Measurements from ENCODE around the gene MAPK1IP1L.
"Not testable (repeated sequence)": the region's sequence is repeated elsewhere in the genome, so short reads cannot be mapped to it uniquely, and the experiment has no call there.

The MAPK1IP1L gene

DNA sequence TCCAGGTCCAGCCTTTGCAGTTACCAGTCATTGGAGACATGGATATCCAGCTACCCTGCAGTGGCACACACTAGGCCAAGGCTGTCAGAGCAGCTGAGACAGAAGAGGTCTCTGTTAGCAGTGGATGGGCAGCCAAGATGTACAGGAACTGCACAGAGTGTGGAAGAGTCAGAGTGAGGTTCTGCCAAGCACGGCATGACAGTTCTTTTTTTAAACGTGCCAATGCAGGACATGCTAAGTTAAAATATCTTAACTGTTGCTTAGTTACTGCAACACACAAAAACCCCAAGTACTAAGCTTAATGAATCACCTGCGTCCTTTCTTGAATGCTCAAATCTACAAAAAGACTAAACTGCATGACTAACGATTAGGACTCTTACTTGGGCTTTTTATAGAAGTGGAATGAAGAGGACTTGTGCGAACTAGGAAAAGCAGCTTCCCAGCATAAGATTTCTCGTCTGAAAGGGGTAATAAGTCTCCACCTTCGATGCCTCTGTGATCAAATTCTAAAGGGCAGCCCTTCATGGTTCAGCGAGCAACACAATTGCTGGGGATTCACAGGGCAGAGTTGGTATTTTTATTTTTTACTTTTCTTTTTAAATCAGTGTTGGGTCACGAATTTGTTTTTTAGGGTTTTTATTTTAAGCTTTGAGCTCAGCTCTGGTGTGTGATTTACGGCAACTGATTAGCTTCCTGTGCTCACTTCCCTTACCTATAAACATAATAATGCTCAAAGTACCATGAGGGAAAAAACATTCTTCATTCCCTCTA, 20.6 kb downstream of the MAPK1IP1L start:
- no peaks in the 10 kb centered on the region for H3K9me3 Mint-ChIP-seq
- H3K4me3 Mint-ChIP-seq = peak overlapping the region; percentile 60
- no peaks in the 10 kb centered on the region for H3K27me3 Mint-ChIP-seq
- H3K36me3 Mint-ChIP-seq = peaks cover 6% of the 10 kb centered on the region
- H3K27ac Mint-ChIP-seq = peak overlapping the region; percentile 90
- peaks cover 55% of the 10 kb centered on the region for H3K4me1 Mint-ChIP-seq
- peak; percentile 81 for ATAC-seq

DNA sequence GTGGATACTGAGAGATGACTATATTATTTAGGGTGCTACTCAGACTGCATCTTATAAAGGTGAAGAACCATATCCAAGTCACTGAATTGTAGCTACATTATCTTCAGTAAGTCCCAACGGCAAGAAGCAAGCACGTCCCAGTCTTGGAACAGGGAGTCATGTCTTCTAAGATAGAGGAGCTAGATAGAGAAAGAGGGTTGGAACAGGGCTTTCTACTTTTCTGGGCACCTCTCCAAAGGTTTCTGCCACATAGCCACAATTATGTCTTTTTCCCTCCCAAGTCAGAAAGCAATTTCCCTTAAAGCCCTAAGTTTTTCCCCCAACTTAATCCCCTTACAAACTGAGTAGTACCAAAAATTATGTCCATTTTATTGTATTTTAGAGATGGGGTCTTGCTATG, 22.4 kb downstream of the MAPK1IP1L start:
- peak overlapping the region; percentile 80 for H3K27ac Mint-ChIP-seq
- H3K4me1 Mint-ChIP-seq = peaks cover 49% of the 10 kb centered on the region

DNA sequence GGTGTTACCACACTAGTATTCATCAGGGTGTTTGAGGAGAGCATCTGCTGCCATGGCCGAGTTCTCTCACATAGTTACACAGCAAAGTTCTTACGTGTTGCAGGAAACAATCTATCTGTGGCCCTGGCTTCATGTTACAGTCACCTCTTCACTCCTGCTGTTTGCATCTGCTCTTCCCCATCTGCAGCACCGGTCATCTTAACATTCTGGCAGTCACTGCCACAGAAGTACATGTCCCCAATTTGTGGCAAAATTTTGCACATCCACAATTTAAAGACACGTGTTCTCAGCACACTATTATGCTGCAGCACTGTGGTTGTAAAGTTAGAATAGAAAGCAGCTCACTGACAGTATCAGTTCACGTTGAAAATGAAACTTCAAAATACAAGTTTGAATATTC, 23.2 kb downstream of the MAPK1IP1L start:
- Mint-ChIP-seq H3K27ac (peak overlapping the region; percentile 80), H3K9me3 (no peaks in the 10 kb centered on the region), H3K36me3 (no peaks in the 10 kb centered on the region), H3K27me3 (no peaks in the 10 kb centered on the region), H3K4me1 (peaks cover 49% of the 10 kb centered on the region), H3K4me3 (peak overlapping the region; percentile 77)
- ATAC-seq = peak; percentile 61

More for the DNA sequence above, 22.4 kb downstream of the MAPK1IP1L start:
- Mint-ChIP-seq H3K27me3 (no peaks in the 10 kb centered on the region), H3K9me3 (no peaks in the 10 kb centered on the region), H3K36me3 (no peaks in the 10 kb centered on the region), H3K4me3 (no peak overlapping the region)
- no peak for ATAC-seq

DNA sequence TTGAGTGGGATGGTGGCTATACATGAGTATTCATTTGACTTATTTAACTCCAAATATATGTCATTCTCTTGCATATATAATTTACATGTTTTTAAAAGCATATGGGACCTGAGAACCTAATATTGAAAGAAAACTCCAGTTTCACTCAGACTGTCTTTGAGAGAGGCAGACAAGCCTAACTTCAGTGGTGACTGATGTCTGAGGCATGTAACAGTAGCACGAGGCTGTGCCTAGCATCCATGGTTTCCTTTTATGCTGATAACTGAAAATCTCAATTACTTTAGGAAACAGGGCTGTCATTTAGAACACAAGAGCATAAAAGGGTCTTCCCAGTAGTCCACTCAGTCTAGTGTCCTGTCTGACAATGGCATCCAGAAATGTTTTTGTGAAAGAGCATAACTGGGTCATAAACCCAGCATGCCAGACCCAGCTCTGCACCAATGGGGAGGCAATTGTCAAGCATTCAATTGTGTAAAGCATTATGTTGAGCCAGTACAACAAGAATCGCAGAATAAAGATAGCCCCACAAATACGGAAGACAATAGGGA, 24.3 kb downstream of the MAPK1IP1L start:
- Mint-ChIP-seq H3K36me3 (no peaks in the 10 kb centered on the region), H3K9me3 (no peaks in the 10 kb centered on the region), H3K27ac (peak overlapping the region; percentile 80), H3K4me3 (peak overlapping the region; percentile 77), H3K27me3 (no peaks in the 10 kb centered on the region), H3K4me1 (peaks cover 45% of the 10 kb centered on the region)
- no peak for ATAC-seq

DNA sequence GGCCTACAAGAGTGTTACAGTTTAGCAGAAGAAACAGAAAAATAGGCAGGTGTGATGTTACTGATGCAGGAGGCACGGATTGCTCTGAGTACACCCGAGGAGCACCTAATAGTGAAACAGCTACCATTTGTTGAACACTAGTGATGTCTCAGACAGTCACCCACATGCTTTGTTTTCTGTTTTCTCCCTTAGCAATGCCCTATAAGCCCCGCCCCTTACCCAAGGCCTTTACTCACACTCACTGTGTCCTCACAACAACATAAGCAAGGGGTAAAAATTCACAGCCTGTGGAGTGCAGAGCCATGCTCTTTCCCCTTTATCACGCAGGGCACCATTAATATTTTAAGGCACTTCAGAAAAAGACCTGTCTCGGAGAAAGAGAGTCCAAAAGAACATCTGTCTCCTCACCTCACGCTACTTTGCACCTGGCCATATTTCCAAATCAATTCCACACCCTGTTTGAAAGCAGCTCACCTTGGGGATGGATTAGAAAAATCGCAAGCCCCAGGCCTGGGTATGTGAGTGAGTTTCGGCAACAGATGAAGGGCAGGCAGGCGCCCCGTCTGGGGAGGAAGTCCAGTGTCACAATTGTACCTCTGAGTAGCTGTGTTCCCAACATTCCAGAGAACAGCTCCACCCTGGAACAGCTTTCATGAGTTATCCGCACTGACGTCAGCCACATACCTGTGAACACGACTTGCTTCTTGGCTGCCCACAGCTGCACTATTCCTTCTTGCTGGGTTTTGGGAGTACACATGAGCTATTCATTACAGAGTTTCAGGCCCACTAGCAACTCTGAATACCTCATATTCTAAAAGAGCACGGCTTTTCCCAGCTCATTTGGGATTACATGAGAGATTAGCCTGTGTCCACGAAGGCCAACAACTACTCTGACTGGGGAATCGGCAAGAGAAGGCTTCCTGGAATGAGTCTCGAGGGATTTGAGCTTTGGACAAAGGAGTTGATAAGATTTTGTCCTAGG, 26.0 kb downstream of the MAPK1IP1L start:
- no peak overlapping the region for H3K27ac Mint-ChIP-seq
- no peaks in the 10 kb centered on the region for H3K27me3 Mint-ChIP-seq
- H3K9me3 Mint-ChIP-seq = no peaks in the 10 kb centered on the region
- no peak for ATAC-seq
- peaks cover 27% of the 10 kb centered on the region for H3K4me1 Mint-ChIP-seq
- H3K4me3 Mint-ChIP-seq = no peak overlapping the region
- no peaks in the 10 kb centered on the region for H3K36me3 Mint-ChIP-seq

DNA sequence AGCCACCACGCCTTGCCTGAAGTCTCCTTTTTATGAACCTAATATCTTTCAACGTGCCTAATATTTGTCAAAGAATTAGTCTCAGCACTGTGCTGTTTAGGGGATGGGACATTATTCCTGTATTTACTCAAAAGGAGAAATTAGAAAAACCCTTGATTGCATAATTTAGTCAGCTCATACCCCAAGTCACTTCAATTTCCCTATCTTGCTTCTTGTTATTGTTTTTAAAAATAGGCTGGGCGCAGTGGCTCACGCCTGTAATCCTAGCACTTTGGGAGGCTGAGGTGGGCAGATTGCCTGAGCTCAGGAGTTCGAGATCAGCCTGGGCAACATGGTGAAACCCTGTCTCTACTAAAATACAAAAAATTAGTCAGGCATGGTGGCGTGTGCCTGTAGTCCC, 28.5 kb downstream of the MAPK1IP1L start:
- not testable (repeated sequence) for H3K36me3 Mint-ChIP-seq, H3K4me3 Mint-ChIP-seq, H3K27me3 Mint-ChIP-seq, ATAC-seq, H3K27ac Mint-ChIP-seq, H3K9me3 Mint-ChIP-seq
- H3K4me1 Mint-ChIP-seq = peaks cover 11% of the 10 kb centered on the region

DNA sequence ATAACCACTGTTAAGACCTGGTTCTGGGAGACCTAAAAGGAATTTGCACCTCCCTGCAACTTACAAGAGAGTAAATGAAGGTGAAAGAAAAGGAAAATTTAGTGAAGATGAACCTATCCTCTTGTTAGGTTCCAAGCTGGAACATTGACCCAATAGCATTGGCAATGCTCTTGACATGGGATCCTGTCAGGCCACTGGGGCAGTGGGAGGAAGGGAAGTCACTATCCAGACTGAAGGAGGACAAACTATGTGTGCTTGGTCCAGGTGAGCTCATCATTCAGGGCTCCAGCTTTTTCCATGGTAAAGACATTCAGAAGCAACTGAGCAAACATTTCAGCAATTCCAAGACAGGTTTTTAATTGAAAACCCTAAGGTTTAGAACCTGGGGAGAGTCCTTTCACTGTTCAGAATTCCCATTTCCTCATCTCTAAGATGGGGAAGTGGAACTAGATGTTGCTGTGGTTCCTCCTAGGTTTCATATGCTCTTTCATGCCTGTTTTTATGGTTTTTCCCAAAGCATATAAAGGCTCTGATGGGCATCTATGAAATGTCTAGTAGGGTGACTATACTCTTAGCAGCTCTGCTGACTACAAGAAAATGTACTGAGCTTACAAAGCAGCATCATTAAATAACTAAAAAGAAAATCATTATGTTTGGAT, 33.1 kb downstream of the MAPK1IP1L start:
- Mint-ChIP-seq H3K4me3 (no peak overlapping the region), H3K9me3 (no peaks in the 10 kb centered on the region), H3K4me1 (no peaks in the 10 kb centered on the region), H3K27me3 (no peaks in the 10 kb centered on the region), H3K27ac (no peak overlapping the region), H3K36me3 (no peaks in the 10 kb centered on the region)
- no peak for ATAC-seq

DNA sequence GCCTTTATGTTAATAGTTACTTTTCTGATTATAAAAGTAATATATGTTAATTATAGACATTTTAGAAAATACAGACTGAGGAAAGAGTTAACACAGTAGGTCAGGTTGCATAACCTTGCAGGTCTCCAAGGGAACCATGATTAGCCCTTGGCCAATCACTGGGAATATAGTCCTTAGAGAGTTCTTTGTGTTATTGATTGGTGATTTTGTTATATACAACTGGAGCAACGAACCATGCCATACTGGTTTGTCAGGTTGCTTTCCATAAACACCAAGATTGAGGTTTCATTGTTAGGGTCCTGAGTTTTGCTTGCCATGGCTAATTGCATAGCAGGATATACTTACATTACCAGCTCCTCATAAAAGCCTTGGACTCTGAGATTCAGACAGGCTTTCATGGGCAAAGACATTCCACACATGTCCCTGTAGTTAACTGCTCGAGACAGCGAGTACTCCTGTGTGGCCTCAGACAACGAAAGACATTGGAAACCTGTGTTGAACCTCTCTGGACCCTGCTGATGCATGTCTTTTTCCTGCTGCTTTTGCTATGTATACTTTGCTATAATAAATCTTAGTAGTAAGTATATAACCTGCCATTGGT, 33.7 kb downstream of the MAPK1IP1L start:
- Mint-ChIP-seq H3K36me3 (no peaks in the 10 kb centered on the region), H3K9me3 (no peaks in the 10 kb centered on the region), H3K27me3 (no peaks in the 10 kb centered on the region), H3K4me1 (no peaks in the 10 kb centered on the region), H3K4me3 (no peak overlapping the region), H3K27ac (no peak overlapping the region)
- no peak for ATAC-seq

DNA sequence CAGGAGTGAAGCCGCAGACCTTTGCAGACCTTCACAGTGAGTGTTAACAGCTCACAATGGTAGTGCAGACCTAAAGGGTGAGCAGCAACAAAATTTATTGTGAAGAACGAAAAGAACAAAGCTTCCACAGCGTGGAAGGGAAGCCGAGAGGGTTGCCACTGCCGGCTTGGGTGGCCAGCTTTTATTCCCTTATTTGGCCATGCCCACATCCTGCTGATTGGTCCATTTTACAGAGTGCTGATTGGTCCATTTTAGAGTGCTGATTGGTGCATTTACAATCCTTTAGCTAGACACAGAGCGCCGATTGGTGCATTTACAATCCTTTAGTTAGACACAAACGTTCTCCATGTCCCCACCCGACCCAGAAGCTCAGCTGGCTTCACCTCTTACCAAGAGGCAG, 35.5 kb downstream of the MAPK1IP1L start:
- no peaks in the 10 kb centered on the region for H3K36me3 Mint-ChIP-seq
- no peaks in the 10 kb centered on the region for H3K27me3 Mint-ChIP-seq

DNA sequence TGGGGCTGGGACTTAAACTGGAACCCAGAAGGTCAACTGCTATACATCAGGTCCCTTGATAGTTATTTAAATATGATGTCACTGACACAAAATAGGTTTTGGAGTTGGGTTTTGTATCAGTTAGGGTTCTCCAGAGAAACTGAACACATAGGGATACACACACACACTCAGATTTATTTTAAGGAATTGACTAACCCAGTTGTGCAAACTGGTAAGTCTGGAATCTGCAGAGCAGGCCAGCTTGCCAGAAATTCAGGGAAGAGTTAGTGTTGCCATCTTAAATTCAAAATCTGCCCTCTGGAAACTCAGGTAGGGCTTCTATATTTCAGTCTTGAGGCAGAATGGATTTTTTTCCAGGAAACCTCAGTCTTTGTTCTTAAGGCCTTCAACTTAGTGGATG, 36.9 kb downstream of the MAPK1IP1L start:
- no peak for ATAC-seq
- Mint-ChIP-seq H3K36me3 (no peaks in the 10 kb centered on the region), H3K27me3 (no peaks in the 10 kb centered on the region), H3K9me3 (no peaks in the 10 kb centered on the region), H3K27ac (no peak overlapping the region), H3K4me1 (no peaks in the 10 kb centered on the region), H3K4me3 (no peak overlapping the region)

More for the DNA sequence above, 35.5 kb downstream of the MAPK1IP1L start:
- ATAC-seq = no peak
- H3K4me3 Mint-ChIP-seq = no peak overlapping the region
- no peaks in the 10 kb centered on the region for H3K4me1 Mint-ChIP-seq
- no peak overlapping the region for H3K27ac Mint-ChIP-seq
- H3K9me3 Mint-ChIP-seq = no peaks in the 10 kb centered on the region

DNA sequence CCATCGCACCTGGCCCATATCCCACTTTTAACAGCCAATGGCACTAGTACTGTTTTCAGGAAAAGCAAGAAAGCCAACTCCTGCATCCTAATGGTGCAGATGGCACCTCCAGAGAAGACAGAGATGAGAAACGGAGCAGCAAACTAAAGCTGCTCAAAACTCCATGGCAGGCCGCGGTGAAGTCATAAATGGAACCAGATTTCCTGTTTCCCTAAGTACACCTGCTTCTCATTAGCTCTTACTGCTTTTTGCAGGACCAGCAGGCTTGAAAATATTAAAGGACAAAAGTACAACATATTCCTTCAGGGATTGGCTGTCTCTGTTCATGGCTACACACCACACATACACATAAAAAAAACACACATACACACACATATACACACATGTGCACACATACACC, 40.9 kb downstream of the MAPK1IP1L start:
- no peaks in the 10 kb centered on the region for H3K9me3 Mint-ChIP-seq
- H3K36me3 Mint-ChIP-seq = no peaks in the 10 kb centered on the region
- no peak overlapping the region for H3K27ac Mint-ChIP-seq
- ATAC-seq = no peak
- no peak overlapping the region for H3K4me3 Mint-ChIP-seq
- peaks cover 7% of the 10 kb centered on the region for H3K4me1 Mint-ChIP-seq
- no peaks in the 10 kb centered on the region for H3K27me3 Mint-ChIP-seq

DNA sequence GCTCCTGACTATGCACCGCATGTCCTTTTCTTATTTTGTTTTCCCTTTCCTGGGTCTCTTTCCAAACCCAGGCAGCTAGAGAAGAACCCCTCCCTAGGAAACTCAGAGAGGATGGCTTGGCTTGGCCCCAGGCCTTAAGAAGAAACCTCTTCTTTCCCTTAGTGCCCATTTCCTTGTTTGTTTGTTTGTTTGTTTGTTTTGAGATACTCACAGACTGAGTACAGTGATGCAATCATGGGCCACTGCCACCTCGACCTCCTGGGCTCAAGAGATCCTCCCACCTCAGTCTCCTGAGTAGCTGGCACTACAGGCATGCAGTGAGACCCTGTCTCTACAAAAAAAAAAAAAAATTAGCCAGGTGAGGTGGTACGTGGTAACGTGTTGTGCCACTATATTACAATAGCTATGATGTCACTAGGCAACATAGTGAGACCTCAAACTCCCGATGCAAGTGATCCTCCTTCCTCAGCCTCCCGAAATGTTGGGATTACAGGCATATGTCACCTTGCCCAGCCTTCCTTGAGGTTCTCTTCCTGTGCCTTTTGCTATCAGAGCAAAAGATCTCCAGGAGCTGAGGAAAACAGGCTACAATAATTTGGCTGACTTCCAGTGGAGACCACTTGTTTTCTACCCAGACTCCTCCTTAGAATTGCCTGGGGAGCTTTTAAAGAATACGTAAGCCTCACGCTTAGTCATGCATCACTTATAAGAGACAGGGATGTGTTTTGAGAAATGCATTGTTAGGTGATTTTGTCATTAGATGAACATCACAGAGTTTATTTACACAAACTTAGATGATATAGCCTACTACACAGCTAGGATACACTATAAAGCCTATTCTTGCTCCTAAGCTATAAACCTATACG, 43.1 kb downstream of the MAPK1IP1L start:
- H3K27ac Mint-ChIP-seq = peak overlapping the region; percentile 23
- ATAC-seq = no peak
- H3K4me1 Mint-ChIP-seq = peaks cover 23% of the 10 kb centered on the region
- H3K27me3 Mint-ChIP-seq = no peaks in the 10 kb centered on the region
- no peak overlapping the region for H3K4me3 Mint-ChIP-seq
- H3K9me3 Mint-ChIP-seq = no peaks in the 10 kb centered on the region
- H3K36me3 Mint-ChIP-seq = no peaks in the 10 kb centered on the region

DNA sequence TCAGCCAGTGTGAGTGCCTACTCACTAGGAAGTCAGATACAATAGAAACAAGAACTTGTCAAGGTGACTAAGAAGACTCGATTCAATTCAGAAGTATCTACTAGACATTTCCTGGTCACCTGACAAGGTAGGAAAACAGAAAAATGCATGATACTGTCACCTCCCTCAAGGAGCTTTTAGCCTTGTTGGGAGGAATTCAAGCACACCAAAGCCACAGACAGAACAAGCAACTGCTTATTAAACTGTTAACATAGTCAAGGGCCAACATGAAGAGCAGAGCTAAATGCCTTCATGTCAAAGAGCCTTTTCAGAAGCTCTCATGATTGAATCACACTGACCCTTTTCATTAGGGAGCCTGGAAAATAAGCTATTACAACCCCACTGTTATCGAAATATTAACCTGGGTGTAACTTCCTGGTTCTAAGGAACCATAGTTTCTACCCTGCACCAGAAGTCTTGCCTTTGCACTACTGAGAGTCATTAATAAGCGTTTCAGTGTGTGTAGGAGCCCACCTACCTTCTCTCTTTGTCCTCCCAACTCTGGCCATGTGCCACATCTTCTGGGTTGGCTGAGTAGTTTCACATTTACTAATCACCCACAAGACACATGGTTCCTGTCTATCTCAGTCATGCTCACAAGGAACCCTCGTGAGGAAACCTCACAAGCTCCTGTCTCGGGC, 46.6 kb downstream of the MAPK1IP1L start:
- H3K27me3 Mint-ChIP-seq = no peaks in the 10 kb centered on the region
- H3K36me3 Mint-ChIP-seq = no peaks in the 10 kb centered on the region
- H3K4me1 Mint-ChIP-seq = peaks cover 43% of the 10 kb centered on the region
- peak overlapping the region; percentile 51 for H3K4me3 Mint-ChIP-seq
- ATAC-seq = peak; percentile 93
- peak overlapping the region; percentile 95 for H3K27ac Mint-ChIP-seq
- H3K9me3 Mint-ChIP-seq = no peaks in the 10 kb centered on the region

DNA sequence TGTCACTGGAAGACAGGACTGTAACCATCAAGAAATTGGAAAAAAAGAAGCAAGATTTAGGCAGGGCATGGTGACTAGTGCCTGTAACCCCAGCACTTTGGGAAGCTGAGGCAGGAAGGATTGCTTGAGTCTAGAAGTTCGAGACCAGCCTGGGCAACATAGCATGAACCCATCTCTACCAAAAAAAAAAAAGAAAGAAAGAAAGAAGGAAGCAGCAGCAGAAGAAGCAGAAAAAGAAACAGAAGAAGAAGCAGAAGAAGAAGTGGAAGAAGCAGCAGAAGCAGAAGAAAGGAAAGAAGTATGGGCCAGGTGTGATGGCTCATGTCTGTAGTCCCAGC, 47.1 kb downstream of the MAPK1IP1L start:
- Mint-ChIP-seq H3K27me3 (no peaks in the 10 kb centered on the region), H3K4me3 (peak overlapping the region; percentile 51), H3K27ac (peak overlapping the region; percentile 95), H3K36me3 (no peaks in the 10 kb centered on the region), H3K9me3 (no peaks in the 10 kb centered on the region), H3K4me1 (peaks cover 48% of the 10 kb centered on the region)
- no peak for ATAC-seq
